Measurements from ENCODE around the gene RAMP2. TPM values are rescaled to one million over a fixed set of nuclear protein-coding genes. Genes with fewer than 3 reads are reported as not detected.
"Not testable (repeated sequence)": the region's sequence is repeated elsewhere in the genome, so short reads cannot be mapped to it uniquely, and the experiment has no call there.

The RAMP2 gene
- total and polyA plus RNA-seq, 2 experiments from 2014 or later: 13.1 to 48.7 TPM

GRCh38 chr17:42766124-42766523, 5.1 kb downstream of the RAMP2 start:
- no peak for DNase-seq (ENCODE audit: low spot score)
- H3K36me3 ChIP-seq (replicated peaks; ENCODE audit: insufficient read depth, low read depth): no peaks in the 10 kb centered on the region
- no peaks in the 10 kb centered on the region for H3K79me2 ChIP-seq
- WGBS (ENCODE audit: low lambda C conversion rate, missing lambda C conversion rate): 79% methylated on average over 6 of the region's 6 CpGs
- no peaks in the 10 kb centered on the region for H3K9me2 ChIP-seq (replicated peaks; ENCODE audit: insufficient read depth)
- no peak overlapping the region for H2AFZ ChIP-seq
- no peaks in the 10 kb centered on the region for H3K27me3 ChIP-seq
- peaks cover 4% of the 10 kb centered on the region for H3K4me1 ChIP-seq (ENCODE audit: insufficient read depth)
- no peak overlapping the region for H3K4me3 ChIP-seq
- H4K20me1 ChIP-seq (ENCODE audit: insufficient read depth, poor library complexity, severe bottlenecking): no peaks in the 10 kb centered on the region
- TF ChIP-seq CTCF (IDR thresholded peaks at IDR 0.05; ENCODE audit: poor library complexity): no peak
- TF ChIP-seq EZH2phosphoT487 (IDR thresholded peaks at IDR 0.05; ENCODE audit: low read depth, severe bottlenecking, unreplicated experiment): no peak
- no peak for TF ChIP-seq EZH2 (IDR thresholded peaks at IDR 0.05; ENCODE audit: borderline replicate concordance)
- no peak overlapping the region for H3K4me2 ChIP-seq
- H3K27ac ChIP-seq: no peak overlapping the region
- no peaks in the 10 kb centered on the region for H3K9me3 ChIP-seq (ENCODE audit: low read depth)

GRCh38 chr17:42767512-42767911, 6.5 kb downstream of the RAMP2 start:
- no peak for DNase-seq (ENCODE audit: low spot score)
- H2AFZ ChIP-seq: no peak overlapping the region
- no peaks in the 10 kb centered on the region for H3K9me2 ChIP-seq (replicated peaks; ENCODE audit: insufficient read depth)
- TF ChIP-seq CTCF (IDR thresholded peaks at IDR 0.05; ENCODE audit: poor library complexity) (no peak), EZH2 (IDR thresholded peaks at IDR 0.05; ENCODE audit: borderline replicate concordance) (no peak), EZH2phosphoT487 (IDR thresholded peaks at IDR 0.05; ENCODE audit: low read depth, severe bottlenecking, unreplicated experiment) (no peak)
- no peak overlapping the region for H3K4me3 ChIP-seq
- H3K4me2 ChIP-seq: no peak overlapping the region
- no peaks in the 10 kb centered on the region for H3K4me1 ChIP-seq (ENCODE audit: insufficient read depth)
- no peaks in the 10 kb centered on the region for H3K27me3 ChIP-seq
- H3K27ac ChIP-seq: no peak overlapping the region
- H4K20me1 ChIP-seq (ENCODE audit: insufficient read depth, poor library complexity, severe bottlenecking): no peaks in the 10 kb centered on the region
- no peaks in the 10 kb centered on the region for H3K9me3 ChIP-seq (ENCODE audit: low read depth)
- no peaks in the 10 kb centered on the region for H3K36me3 ChIP-seq (replicated peaks; ENCODE audit: insufficient read depth, low read depth)
- H3K79me2 ChIP-seq: no peaks in the 10 kb centered on the region

- DNase-seq (ENCODE audit: low spot score); H3K27me3 ChIP-seq; H3K4me1 ChIP-seq (ENCODE audit: insufficient read depth); H4K20me1 ChIP-seq (ENCODE audit: insufficient read depth, poor library complexity, severe bottlenecking); H3K36me3 ChIP-seq (replicated peaks; ENCODE audit: insufficient read depth, low read depth); H3K4me3 ChIP-seq; H3K9me3 ChIP-seq (ENCODE audit: low read depth); H3K9me2 ChIP-seq (replicated peaks; ENCODE audit: insufficient read depth); H3K79me2 ChIP-seq; H3K27ac ChIP-seq; H3K4me2 ChIP-seq; H2AFZ ChIP-seq: not testable (repeated sequence)
- 86% methylated on average over 9 of the region's 9 CpGs for WGBS (ENCODE audit: low lambda C conversion rate, missing lambda C conversion rate)
Measured at GRCh38 chr17:42768006-42768405, 7.0 kb downstream of the RAMP2 start.

- not testable (repeated sequence) for H3K4me1 ChIP-seq (ENCODE audit: insufficient read depth); H3K27me3 ChIP-seq; H2AFZ ChIP-seq; H4K20me1 ChIP-seq (ENCODE audit: insufficient read depth, poor library complexity, severe bottlenecking); H3K27ac ChIP-seq; DNase-seq (ENCODE audit: low spot score); H3K4me3 ChIP-seq; H3K9me2 ChIP-seq (replicated peaks; ENCODE audit: insufficient read depth); H3K4me2 ChIP-seq; H3K36me3 ChIP-seq (replicated peaks; ENCODE audit: insufficient read depth, low read depth); H3K9me3 ChIP-seq (ENCODE audit: low read depth); H3K79me2 ChIP-seq
- whole genome bisulfite sequencing (ENCODE audit: low lambda C conversion rate, missing lambda C conversion rate): 82% methylated on average over 10 of the region's 10 CpGs
Measured at GRCh38 chr17:42769964-42770363, 8.9 kb downstream of the RAMP2 start.

GRCh38 chr17:42772945-42773289, 11.9 kb downstream of the RAMP2 start:
- no peaks in the 10 kb centered on the region for H3K4me1 ChIP-seq (ENCODE audit: insufficient read depth)
- no peaks in the 10 kb centered on the region for H4K20me1 ChIP-seq (ENCODE audit: insufficient read depth, poor library complexity, severe bottlenecking)
- no peaks in the 10 kb centered on the region for H3K36me3 ChIP-seq (replicated peaks; ENCODE audit: insufficient read depth, low read depth)
- H3K9me2 ChIP-seq (replicated peaks; ENCODE audit: insufficient read depth): no peaks in the 10 kb centered on the region
- peak overlapping the region; percentile 72 for H3K4me2 ChIP-seq
- H3K27me3 ChIP-seq: no peaks in the 10 kb centered on the region
- peaks cover 7% of the 10 kb centered on the region for H3K79me2 ChIP-seq
- H2AFZ ChIP-seq: peak overlapping the region; percentile 78
- no peak overlapping the region for H3K4me3 ChIP-seq
- peak overlapping the region; percentile 90 for H3K27ac ChIP-seq
- no peak for DNase-seq (ENCODE audit: low spot score)
- no peaks in the 10 kb centered on the region for H3K9me3 ChIP-seq (ENCODE audit: low read depth)
- 12% methylated on average over 3 of the region's 3 CpGs for WGBS (ENCODE audit: low lambda C conversion rate, missing lambda C conversion rate)
- TF ChIP-seq EZH2 (IDR thresholded peaks at IDR 0.05; ENCODE audit: borderline replicate concordance) (no peak), EZH2phosphoT487 (IDR thresholded peaks at IDR 0.05; ENCODE audit: low read depth, severe bottlenecking, unreplicated experiment) (no peak), CTCF (IDR thresholded peaks at IDR 0.05; ENCODE audit: poor library complexity) (no peak)

Data from hepatocyte (in vitro differentiated cells).